Right atrium auricular region (tissue), 2 donors: ENCODE results near the gene ZNF620. TPM values are rescaled to one million over a fixed set of nuclear protein-coding genes. Genes with fewer than 3 reads are reported as not detected.
A peak's percentile ranks its signal among the peaks of the same experiment; 100 is the strongest.

Source experiments
- DNase-seq: peaks from one replicate; pipeline ENCODE4 v3.0.0-alpha.2; 2019; ENCODE audit warnings: low spot score
- H3K27ac ChIP-seq, 2 donors: fragments of 200-600 bp; sonication (generic); 1 replicate in 1 of 2; 2 replicates in 1 of 2; pipeline ENCODE4 v1.5.1; 2016 to 2019
- H3K27me3 ChIP-seq, 2 donors: fragments of 200-600 bp; sonication (generic); one replicate each; pipeline versions ENCODE4 v1.5.1 to v1.6.0; 2017 to 2019
- H3K36me3 ChIP-seq: fragments of 200-600 bp; sonication (generic); one replicate; pipeline ENCODE4 v1.5.1; 2016
- H3K4me1 ChIP-seq, 2 donors: fragments of 200-600 bp; sonication (generic); one replicate each; pipeline versions ENCODE4 v1.5.1 to v1.6.0; 2017 to 2019
- H3K4me3 ChIP-seq, 2 donors: fragments of 200-600 bp; sonication (generic); 1 replicate in 1 of 2; 2 replicates in 1 of 2; pipeline ENCODE4 v1.5.1; 2017 to 2019; ENCODE audit warnings: mild to moderate bottlenecking in 1 of 2, moderate library complexity in 1 of 2
- H3K9me3 ChIP-seq, 2 donors: fragments of 200-600 bp; sonication (generic); one replicate each; pipeline ENCODE4 v1.5.1; 2019
- CTCF ChIP-seq, 2 donors: fragments of 200-600 bp; sonication (generic); IDR thresholded peaks; one replicate each; pipeline ENCODE4 v1.5.1; 2019; ENCODE audit warnings: antibody characterized with exemption in 2 of 2
- total RNA-seq, 2 donors: library from RNA; depleted of rRNA; stranded (reverse); fragments of >200 nt; gene quantifications; one replicate each; pipeline ENCODE4 v1.1.0, GENCODE V29; 2016

ZNF620 gene
- total RNA-seq, 2 donors from 2014 or later = 2.0 to 3.6 TPM

GRCh38 chr3:40521254-40521653 lies 15.4 kb downstream of the ZNF620 start:
- H3K4me1 ChIP-seq = peaks cover 0 to 17% of the 10 kb centered on the region in 2 donors
- no peak for TF ChIP-seq CTCF (IDR thresholded peaks at IDR 0.05)
- H3K4me3 ChIP-seq = no peak overlapping the region
- H3K27ac ChIP-seq = no peak overlapping the region
- H3K27me3 ChIP-seq = no peaks in the 10 kb centered on the region
- peaks cover 5% of the 10 kb centered on the region for H3K36me3 ChIP-seq
- no peak for DNase-seq
- H3K9me3 ChIP-seq = no peaks in the 10 kb centered on the region

DNA sequence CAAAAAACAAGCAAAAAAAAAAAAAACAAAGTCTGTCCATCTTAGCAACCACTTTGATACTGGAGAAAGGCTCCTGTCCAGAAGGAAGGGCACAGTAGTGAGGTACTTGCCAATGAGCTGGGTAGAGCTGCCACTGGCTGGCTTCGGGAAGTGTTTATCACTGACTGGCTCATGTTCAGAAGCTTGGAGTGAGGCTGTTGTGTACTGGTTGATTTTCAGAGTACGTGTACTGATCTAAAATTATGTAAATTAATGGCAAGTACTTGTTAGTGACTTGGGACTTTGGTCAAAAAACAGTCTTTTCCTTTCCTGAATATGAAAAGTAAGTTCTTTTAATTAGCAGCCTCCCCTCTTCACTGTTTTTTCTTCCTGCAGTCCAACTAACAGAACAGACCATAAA lies 17.9 kb downstream of the ZNF620 start:
- H3K4me1 ChIP-seq = peaks cover 0 to 17% of the 10 kb centered on the region in 2 donors
- H3K27me3 ChIP-seq = no peaks in the 10 kb centered on the region
- H3K4me3 ChIP-seq = no peak overlapping the region
- H3K36me3 ChIP-seq = peaks cover 21% of the 10 kb centered on the region
- no peaks in the 10 kb centered on the region for H3K9me3 ChIP-seq
- DNase-seq = no peak
- H3K27ac ChIP-seq = peak overlapping the region; percentile 91 to 96
- TF ChIP-seq CTCF (IDR thresholded peaks at IDR 0.05) = no peak

DNA sequence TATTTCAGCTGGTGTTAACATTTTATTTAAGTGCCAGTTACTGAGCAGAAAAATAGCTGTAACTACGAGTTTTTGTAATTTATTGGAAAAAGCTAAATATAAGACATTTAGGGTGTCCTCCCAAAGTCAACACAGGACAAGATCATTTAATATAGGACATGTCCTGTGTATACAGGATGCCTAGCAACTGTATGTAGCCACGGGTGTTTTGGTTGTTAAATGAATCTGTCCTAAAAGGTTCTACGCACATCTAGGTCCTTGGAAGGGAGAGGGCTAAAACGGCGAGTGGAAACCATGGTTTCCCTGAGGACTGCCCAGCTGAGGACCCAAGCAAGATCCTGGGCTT lies 18.4 kb downstream of the ZNF620 start:
- H3K27me3 ChIP-seq = no peaks in the 10 kb centered on the region
- H3K36me3 ChIP-seq = peaks cover 25% of the 10 kb centered on the region
- peak overlapping the region; percentile 72 to 90 for H3K4me3 ChIP-seq
- no peaks in the 10 kb centered on the region for H3K9me3 ChIP-seq
- H3K27ac ChIP-seq = peak overlapping the region; percentile 91 to 96
- H3K4me1 ChIP-seq = peaks cover 0 to 17% of the 10 kb centered on the region in 2 donors
- TF ChIP-seq CTCF (IDR thresholded peaks at IDR 0.05) = no peak
- no peak for DNase-seq

GRCh38 chr3:40524568-40525285 lies 18.9 kb downstream of the ZNF620 start, which contains the start of gene ZNF621:
TSS of gene ZNF621 (plus strand) at chr3:40524960. CDS start at chr3:40525841, 881 bp downstream.
- Histone ChIP-seq H3K27ac (peak within 1 kb of the TSS; percentile 91 to 96), H3K27me3 (no peaks in the 10 kb centered on the region), H3K9me3 (no peaks in the 10 kb centered on the region), H3K36me3 (peaks cover 30% of the 10 kb centered on the region), H3K4me3 (peak within 1 kb of the TSS; percentile 72 to 90), H3K4me1 (peaks cover 0 to 17% of the 10 kb centered on the region in 2 donors)
- TF ChIP-seq CTCF (IDR thresholded peaks at IDR 0.05) = peak in 1 of 2 donors; percentile 34
- DNase-seq = peak; percentile 87

DNA sequence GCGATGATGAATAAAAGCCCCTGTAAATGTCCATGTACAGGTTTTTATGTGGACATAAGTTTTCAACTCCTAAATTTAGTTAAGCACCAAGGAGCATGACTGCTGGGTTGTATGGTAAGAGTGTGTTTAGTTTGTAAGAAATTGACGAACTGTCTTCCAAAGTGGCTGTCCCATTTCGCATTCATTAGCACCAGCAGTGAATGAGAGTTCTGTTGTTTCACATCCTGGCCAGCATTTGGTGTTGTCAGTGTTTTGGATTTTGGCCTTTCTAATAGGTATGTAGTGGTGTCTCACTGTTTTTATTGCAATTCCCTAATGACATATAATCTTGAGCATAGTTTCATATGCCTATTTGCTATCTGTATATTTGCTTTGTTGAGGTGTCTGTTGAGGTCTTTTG lies 22.6 kb downstream of the ZNF620 start:
- TF ChIP-seq CTCF (IDR thresholded peaks at IDR 0.05) = no peak
- Histone ChIP-seq H3K27me3 (no peaks in the 10 kb centered on the region), H3K27ac (no peak overlapping the region), H3K9me3 (peaks cover 0 to 15% of the 10 kb centered on the region in 2 donors), H3K4me3 (no peak overlapping the region), H3K4me1 (peaks cover 0 to 17% of the 10 kb centered on the region in 2 donors), H3K36me3 (peaks cover 66% of the 10 kb centered on the region)
- DNase-seq = no peak

DNA sequence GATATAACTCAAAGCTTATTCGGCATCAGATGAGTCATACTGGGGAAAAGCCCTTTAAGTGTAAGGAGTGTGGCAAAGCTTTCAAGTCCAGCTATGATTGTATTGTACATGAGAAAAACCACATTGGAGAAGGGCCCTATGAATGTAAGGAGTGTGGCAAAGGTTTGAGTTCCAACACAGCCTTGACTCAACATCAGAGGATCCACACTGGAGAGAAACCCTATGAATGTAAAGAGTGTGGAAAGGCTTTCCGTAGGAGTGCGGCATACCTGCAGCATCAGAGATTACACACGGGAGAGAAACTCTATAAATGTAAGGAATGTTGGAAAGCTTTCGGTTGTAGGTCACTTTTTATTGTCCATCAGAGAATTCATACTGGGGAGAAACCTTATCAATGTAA lies 26.4 kb downstream of the ZNF620 start:
- peaks cover 83% of the 10 kb centered on the region for H3K36me3 ChIP-seq
- TF ChIP-seq CTCF (IDR thresholded peaks at IDR 0.05) = no peak
- no peak overlapping the region for H3K27ac ChIP-seq
- no peaks in the 10 kb centered on the region for H3K4me1 ChIP-seq
- peaks cover 0 to 18% of the 10 kb centered on the region in 2 donors for H3K9me3 ChIP-seq
- no peak overlapping the region for H3K4me3 ChIP-seq
- H3K27me3 ChIP-seq = no peaks in the 10 kb centered on the region
- no peak for DNase-seq
